ENCODE data around the gene VEGFB. TPM values are rescaled to one million over a fixed set of nuclear protein-coding genes. Genes with fewer than 3 reads are reported as not detected.

The VEGFB gene
- total RNA-seq, 1 donor from 2014 or later, result 205 TPM

DNA sequence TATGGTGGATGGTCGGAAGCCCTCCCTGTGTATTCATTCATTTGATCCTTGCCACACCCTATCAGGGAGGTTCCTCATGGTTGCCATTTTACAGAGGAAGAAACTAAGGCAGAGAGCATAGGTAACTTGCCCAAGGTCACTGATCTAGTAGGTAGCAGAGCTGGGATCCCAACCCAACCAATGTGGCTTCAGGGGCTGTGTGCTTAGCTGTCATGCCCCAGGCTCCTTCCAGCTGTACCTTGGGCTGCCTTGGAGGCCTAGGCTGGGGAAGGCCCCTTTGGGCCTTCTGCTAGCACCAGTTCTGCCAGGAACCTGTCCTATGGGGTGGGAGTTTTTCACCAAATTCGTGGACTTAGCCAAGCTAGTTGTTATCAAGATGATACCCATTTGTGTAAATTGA, 41.5 kb downstream of the VEGFB start:
- H3K36me3 Mint-ChIP-seq (ENCODE audit: unreplicated experiment), result peaks cover 8% of the 10 kb centered on the region
- peaks cover 21% of the 10 kb centered on the region for H3K4me1 Mint-ChIP-seq (ENCODE audit: unreplicated experiment)

DNA sequence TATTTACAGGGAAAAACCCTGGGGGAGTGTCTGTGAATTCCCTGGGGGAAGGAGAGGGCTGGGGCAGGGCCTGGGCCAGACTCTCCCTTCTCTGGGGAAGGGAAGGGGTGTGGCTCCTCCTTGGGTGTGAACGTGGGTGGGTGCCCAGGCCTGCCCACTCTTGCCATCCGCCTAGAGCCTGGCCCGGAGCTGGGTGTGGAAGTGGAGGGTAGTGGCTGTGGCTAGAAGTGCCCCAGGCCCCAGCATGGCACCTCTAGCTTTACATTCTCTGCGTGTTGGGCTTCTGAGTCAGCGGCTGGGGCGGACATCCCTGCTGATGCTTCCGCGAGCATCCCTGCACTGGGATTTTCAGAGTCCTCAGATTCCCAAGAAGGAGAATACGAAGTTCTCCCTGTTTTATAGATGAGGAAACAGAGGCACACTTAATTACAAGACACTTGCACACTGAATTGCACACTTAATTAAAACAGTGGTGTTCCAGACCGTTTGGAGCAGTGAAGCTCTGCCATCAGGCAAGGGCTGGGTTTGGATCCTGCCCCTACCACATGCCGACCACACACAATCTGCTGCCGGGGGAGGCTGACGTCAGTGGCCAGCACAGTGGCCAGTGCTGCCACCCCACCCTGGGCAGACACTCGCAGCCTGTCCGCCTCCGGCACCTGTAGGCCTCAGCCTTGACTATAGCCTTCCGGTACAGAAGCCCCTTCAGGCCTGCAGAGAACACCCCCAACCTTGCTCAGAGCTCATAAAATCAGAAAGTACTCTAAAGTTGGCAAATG, 42.5 kb downstream of the VEGFB start:
- Mint-ChIP-seq H3K27me3 (ENCODE audit: unreplicated experiment) (no peaks in the 10 kb centered on the region), H3K4me1 (ENCODE audit: unreplicated experiment) (peaks cover 19% of the 10 kb centered on the region), H3K36me3 (ENCODE audit: unreplicated experiment) (peaks cover 11% of the 10 kb centered on the region), H3K9me3 (ENCODE audit: unreplicated experiment) (no peaks in the 10 kb centered on the region), H3K27ac (ENCODE audit: unreplicated experiment) (peak overlapping the region; percentile 87), H3K4me3 (ENCODE audit: unreplicated experiment) (no peak overlapping the region)
- peak; percentile 91 for DNase-seq (ENCODE audit: extremely low spot score, unreplicated experiment)
- TF ChIP-seq, protein P1, sequence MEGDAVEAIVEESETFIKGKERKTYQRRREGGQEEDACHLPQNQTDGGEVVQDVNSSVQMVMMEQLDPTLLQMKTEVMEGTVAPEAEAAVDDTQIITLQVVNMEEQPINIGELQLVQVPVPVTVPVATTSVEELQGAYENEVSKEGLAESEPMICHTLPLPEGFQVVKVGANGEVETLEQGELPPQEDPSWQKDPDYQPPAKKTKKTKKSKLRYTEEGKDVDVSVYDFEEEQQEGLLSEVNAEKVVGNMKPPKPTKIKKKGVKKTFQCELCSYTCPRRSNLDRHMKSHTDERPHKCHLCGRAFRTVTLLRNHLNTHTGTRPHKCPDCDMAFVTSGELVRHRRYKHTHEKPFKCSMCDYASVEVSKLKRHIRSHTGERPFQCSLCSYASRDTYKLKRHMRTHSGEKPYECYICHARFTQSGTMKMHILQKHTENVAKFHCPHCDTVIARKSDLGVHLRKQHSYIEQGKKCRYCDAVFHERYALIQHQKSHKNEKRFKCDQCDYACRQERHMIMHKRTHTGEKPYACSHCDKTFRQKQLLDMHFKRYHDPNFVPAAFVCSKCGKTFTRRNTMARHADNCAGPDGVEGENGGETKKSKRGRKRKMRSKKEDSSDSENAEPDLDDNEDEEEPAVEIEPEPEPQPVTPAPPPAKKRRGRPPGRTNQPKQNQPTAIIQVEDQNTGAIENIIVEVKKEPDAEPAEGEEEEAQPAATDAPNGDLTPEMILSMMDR (IDR thresholded peaks at IDR 0.05), result no peak

More for the DNA sequence above, 41.5 kb downstream of the VEGFB start:
- TF ChIP-seq, protein P1 (IDR thresholded peaks at IDR 0.05), result no peak
- H3K4me3 Mint-ChIP-seq (ENCODE audit: unreplicated experiment), result no peak overlapping the region
- no peaks in the 10 kb centered on the region for H3K9me3 Mint-ChIP-seq (ENCODE audit: unreplicated experiment)
- H3K27ac Mint-ChIP-seq (ENCODE audit: unreplicated experiment), result peak overlapping the region; percentile 54
- no peak for DNase-seq (ENCODE audit: extremely low spot score, unreplicated experiment)
- H3K27me3 Mint-ChIP-seq (ENCODE audit: unreplicated experiment), result no peaks in the 10 kb centered on the region

DNA sequence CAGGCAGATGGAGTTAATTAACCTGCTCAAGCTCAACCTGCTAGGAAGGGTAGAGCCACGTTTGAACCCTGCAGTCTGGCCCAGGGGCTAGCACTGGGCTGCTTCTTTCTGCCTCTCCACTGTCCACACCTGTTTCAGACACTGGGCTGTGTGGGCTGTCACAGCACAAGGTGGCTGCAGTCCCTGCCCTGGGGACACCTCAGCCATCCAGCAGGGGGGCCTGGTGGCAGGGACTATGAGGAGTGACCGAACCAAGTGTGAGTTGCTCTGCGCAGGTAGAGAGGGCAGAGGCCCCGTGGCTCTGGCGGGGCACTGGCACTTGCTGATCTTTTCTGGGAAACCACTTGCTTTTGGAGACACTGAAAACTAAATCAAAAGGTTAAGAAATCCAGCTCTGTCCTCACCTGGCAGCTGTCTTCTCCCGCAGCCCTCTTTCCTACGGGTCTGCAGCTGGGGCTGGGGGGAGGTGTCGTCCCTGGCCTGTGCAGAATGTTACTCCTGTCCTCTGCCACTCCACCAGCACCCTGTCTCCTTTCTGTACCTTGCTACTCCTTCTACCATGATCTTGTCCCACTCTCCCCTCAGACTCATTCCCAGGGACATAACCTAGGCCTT, 44.3 kb downstream of the VEGFB start:
- Mint-ChIP-seq H3K27ac (ENCODE audit: unreplicated experiment) (no peak overlapping the region), H3K4me1 (ENCODE audit: unreplicated experiment) (peaks cover 21% of the 10 kb centered on the region), H3K4me3 (ENCODE audit: unreplicated experiment) (no peak overlapping the region), H3K9me3 (ENCODE audit: unreplicated experiment) (no peaks in the 10 kb centered on the region), H3K36me3 (ENCODE audit: unreplicated experiment) (peaks cover 17% of the 10 kb centered on the region), H3K27me3 (ENCODE audit: unreplicated experiment) (no peaks in the 10 kb centered on the region)
- TF ChIP-seq, protein P1 (IDR thresholded peaks at IDR 0.05), result no peak
- DNase-seq (ENCODE audit: extremely low spot score, unreplicated experiment), result no peak

DNA sequence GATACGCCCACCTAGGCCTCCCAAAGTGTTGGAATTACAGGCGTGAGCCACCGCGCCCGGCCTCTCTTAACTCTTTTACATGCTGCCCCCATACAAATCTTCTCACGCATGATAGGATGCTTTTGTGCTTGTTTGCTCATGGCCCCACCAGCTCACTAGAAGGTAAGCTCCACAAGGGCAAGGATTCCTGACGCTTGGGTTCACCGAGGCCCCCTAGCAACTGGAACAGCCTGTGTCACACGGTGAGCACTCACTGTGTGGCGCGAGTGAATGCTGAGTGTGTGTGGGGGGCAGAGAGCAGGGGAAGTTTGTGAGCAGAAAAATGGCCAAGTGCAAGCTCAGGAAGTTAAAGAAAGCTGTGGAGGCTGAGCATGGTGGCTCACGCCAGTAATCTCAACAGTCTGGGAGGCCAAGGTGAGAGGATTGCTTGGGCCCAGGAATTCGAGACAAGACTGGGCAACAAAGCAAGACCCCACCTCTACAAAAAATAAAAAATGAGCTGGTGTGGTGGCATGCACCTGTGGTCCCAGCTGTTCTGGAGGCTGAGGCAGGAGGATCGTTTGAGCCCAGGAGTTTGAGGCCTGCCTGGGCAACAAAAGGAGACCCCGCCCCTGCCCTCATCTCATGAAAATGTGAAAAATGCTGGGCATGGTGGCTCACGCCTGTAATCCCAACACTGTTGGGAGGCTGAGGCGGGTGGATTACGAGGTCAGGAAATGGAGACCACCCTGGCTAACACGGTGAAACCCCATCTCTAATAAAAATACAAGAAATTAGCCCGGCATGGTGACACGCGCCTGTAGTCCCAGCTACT, 47.8 kb downstream of the VEGFB start:
- peaks cover 17% of the 10 kb centered on the region for H3K36me3 Mint-ChIP-seq (ENCODE audit: unreplicated experiment)
- TF ChIP-seq, protein P1 (IDR thresholded peaks at IDR 0.05), result no peak
- DNase-seq (ENCODE audit: extremely low spot score, unreplicated experiment), result no peak
- H3K4me1 Mint-ChIP-seq (ENCODE audit: unreplicated experiment), result peaks cover 24% of the 10 kb centered on the region
- H3K27ac Mint-ChIP-seq (ENCODE audit: unreplicated experiment), result no peak overlapping the region
- H3K27me3 Mint-ChIP-seq (ENCODE audit: unreplicated experiment), result no peaks in the 10 kb centered on the region
- no peaks in the 10 kb centered on the region for H3K9me3 Mint-ChIP-seq (ENCODE audit: unreplicated experiment)
- no peak overlapping the region for H3K4me3 Mint-ChIP-seq (ENCODE audit: unreplicated experiment)
